A673 (cell line): ENCODE results near the gene COLEC12. TPM values are rescaled to one million over a fixed set of nuclear protein-coding genes. Genes with fewer than 3 reads are reported as not detected.

ENCODE experiments used
- BruUV-seq: library from RNA; stranded (reverse); fragments of 400-500 nt; replicated peaks from 2 replicates; lab custom pipeline; 2021; lab: Mats Ljungman, UMichigan
- CTCF ChIA-PET: fragments of 300-600 bp; sonication (Branson Sonifier 250); formaldehyde crosslinking; loops from one replicate; lab custom pipeline; 2022; ENCODE audit warnings: antibody characterized with exemption; lab: Charles Lee
- POLR2A ChIA-PET: fragments of 300-600 bp; sonication (Branson Sonifier 250); formaldehyde crosslinking; loops from one replicate; lab custom pipeline; 2022; ENCODE audit warnings: antibody characterized with exemption; ENCODE audit not compliant: low non-redundant PET; lab: Charles Lee
- DNase-seq: peaks from one replicate; pipeline ENCODE4 v3.0.0-alpha.2; 2015; ENCODE audit warnings: low spot score
- H3K27ac ChIP-seq: fragments of 200-600 bp; sonication (generic); 2 replicates; pipeline ENCODE4 v1.5.1; 2016; ENCODE audit warnings: mixed run types, low read depth, mild to moderate bottlenecking, mixed read lengths, antibody characterized with exemption, low read length; ENCODE audit not compliant: poor library complexity, severe bottlenecking
- H3K27me3 ChIP-seq: fragments of 200-600 bp; sonication (generic); replicated peaks from 2 replicates; pipeline ENCODE4 v1.6.1; 2017; ENCODE audit warnings: mixed run types, low read depth, mild to moderate bottlenecking, mixed read lengths, antibody characterized with exemption, low read length; ENCODE audit not compliant: insufficient read depth, poor library complexity
- H3K36me3 ChIP-seq: fragments of 200-600 bp; sonication (generic); 2 replicates; pipeline ENCODE4 v1.6.1; 2016; ENCODE audit warnings: mixed run types, mild to moderate bottlenecking, mixed read lengths, antibody characterized with exemption, low read length; ENCODE audit not compliant: insufficient read depth, poor library complexity, severe bottlenecking
- H3K4me1 ChIP-seq: fragments of 200-600 bp; sonication (generic); 2 replicates; pipeline ENCODE4 v1.6.1; 2017; ENCODE audit warnings: mixed run types, mild to moderate bottlenecking, mixed read lengths, antibody characterized with exemption, low read length; ENCODE audit not compliant: insufficient read depth, poor library complexity, severe bottlenecking
- H3K4me3 ChIP-seq: fragments of 200-600 bp; sonication (generic); 2 replicates; pipeline ENCODE4 v1.5.1; 2016; ENCODE audit warnings: low read depth, mixed run types, mild to moderate bottlenecking, mixed read lengths, low read length; ENCODE audit not compliant: poor library complexity, severe bottlenecking
- H3K9me3 ChIP-seq: fragments of 200-600 bp; sonication (generic); 2 replicates; pipeline ENCODE4 v1.6.1; 2016; ENCODE audit warnings: mixed run types, low read depth, mild to moderate bottlenecking, mixed read lengths, antibody characterized with exemption, low read length; ENCODE audit not compliant: poor library complexity, severe bottlenecking
- EZH2 ChIP-seq: fragments of 200-600 bp; sonication (generic); IDR thresholded peaks from 2 replicates; pipeline ENCODE4 v1.6.1; 2017; ENCODE audit warnings: borderline replicate concordance, low read depth, mild to moderate bottlenecking, mixed read lengths, antibody characterized with exemption, low read length; ENCODE audit not compliant: poor library complexity, severe bottlenecking
- intact Hi-C: fragments of 100-400 bp; cut with micrococcal nuclease; formaldehyde crosslinking; loops from one replicate; pipeline ENCODE4 v1.10.0; 2022; ENCODE audit not compliant: unreplicated experiment
- total RNA-seq: library from RNA; stranded (reverse); gene quantifications from 2 replicates; pipeline ENCODE4 v1.2.3, GENCODE V29; 2021
- TF ChIP-seq, protein P1 (sequence below): fragments of 300-800, 200-600 bp; sonication (generic); conservative IDR thresholded peaks from 2 replicates; pipeline ENCODE4 v1.5.1; 2017; ENCODE audit warnings: low read depth, mild to moderate bottlenecking, antibody characterized with exemption, low read length, moderate library complexity, mixed read lengths

Gene COLEC12
- total RNA-seq, 1 experiment from 2014 or later = 0.86 TPM

DNA sequence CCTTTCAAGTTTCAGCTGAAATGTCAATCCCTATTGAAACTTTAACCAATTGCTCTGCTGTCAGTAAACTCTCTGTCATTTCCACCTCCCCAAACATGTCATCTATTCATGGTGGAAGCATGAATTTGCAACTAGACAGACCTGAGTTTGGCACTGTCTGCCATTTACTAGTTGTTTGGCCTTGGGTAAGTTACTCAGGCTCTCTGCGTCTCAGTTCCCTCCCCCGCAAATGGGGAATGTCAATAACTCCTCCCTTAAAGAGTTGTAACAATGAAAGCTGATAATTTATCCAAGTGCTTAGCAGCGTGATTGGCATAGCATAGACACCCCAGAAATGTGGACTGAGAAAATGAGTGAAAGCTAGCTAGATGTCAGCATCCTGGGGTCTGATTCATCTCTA is 159.4 kb downstream of the COLEC12 start:
- ChIA-PET CTCF (no interaction called here), POLR2A (no interaction called here)
- TF ChIP-seq, protein P1, sequence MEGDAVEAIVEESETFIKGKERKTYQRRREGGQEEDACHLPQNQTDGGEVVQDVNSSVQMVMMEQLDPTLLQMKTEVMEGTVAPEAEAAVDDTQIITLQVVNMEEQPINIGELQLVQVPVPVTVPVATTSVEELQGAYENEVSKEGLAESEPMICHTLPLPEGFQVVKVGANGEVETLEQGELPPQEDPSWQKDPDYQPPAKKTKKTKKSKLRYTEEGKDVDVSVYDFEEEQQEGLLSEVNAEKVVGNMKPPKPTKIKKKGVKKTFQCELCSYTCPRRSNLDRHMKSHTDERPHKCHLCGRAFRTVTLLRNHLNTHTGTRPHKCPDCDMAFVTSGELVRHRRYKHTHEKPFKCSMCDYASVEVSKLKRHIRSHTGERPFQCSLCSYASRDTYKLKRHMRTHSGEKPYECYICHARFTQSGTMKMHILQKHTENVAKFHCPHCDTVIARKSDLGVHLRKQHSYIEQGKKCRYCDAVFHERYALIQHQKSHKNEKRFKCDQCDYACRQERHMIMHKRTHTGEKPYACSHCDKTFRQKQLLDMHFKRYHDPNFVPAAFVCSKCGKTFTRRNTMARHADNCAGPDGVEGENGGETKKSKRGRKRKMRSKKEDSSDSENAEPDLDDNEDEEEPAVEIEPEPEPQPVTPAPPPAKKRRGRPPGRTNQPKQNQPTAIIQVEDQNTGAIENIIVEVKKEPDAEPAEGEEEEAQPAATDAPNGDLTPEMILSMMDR = no peak
- TF ChIP-seq EZH2 = no peak
- Histone ChIP-seq H3K4me1 (no peaks in the 10 kb centered on the region), H3K27me3 (no peaks in the 10 kb centered on the region), H3K36me3 (no peaks in the 10 kb centered on the region), H3K9me3 (no peaks in the 10 kb centered on the region), H3K27ac (no peak overlapping the region), H3K4me3 (no peak overlapping the region)
- intact Hi-C loops = no loop called here
- BruUV-seq = no TSS peak
- no peak for DNase-seq

DNA sequence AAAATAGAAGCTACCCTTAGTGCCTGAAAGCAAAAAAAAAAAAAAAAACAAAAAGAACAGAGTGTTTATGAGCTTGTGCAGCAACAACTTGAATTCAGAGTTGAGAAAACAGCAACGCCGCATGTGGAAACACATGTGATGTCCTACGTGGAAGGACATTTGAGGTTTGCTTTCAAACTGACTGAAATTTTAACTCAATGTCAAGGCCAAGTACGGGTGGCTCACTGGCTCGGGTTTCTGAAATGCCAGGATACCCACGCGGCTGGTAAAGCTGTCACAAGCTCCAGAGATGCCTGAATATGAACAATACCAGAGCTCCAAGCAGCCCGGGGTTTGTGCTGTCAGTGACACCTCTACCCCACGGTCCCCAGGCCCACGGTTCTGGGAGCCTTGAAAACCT is 160.5 kb downstream of the COLEC12 start:
- TF ChIP-seq EZH2 = no peak
- TF ChIP-seq, protein P1 = no peak
- intact Hi-C loops = no loop called here
- Histone ChIP-seq H3K27ac (no peak overlapping the region), H3K27me3 (no peaks in the 10 kb centered on the region), H3K36me3 (no peaks in the 10 kb centered on the region), H3K4me1 (no peaks in the 10 kb centered on the region), H3K4me3 (no peak overlapping the region), H3K9me3 (no peaks in the 10 kb centered on the region)
- CTCF ChIA-PET = interaction anchor here (0.5 kb wide), 1 partner anchor 167 kb away, joined by 3 read pairs; no protein-coding TSS in a partner anchor
- DNase-seq = no peak
- POLR2A ChIA-PET = no interaction called here
- BruUV-seq = no TSS peak

DNA sequence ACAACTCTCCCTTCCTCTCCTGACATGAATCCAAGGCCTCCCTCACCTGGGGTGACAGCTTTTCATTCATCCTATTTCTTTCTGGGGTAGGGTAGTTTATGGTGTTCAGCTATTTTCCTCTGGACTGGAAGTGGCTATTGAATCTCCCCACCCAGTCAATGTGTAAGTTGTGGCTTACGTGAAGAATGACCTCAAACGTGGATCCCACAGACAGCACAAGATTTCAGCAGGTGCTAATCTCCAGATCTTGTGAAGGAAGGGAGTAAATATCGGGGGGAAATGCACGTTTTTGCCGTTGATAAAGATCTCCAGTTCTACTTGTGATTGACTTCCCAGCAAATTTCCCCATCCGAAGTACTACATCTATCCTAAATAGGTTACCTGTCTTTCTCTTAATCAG is 161.3 kb downstream of the COLEC12 start:
- Histone ChIP-seq H3K27ac (no peak overlapping the region), H3K4me3 (no peak overlapping the region), H3K36me3 (no peaks in the 10 kb centered on the region), H3K9me3 (no peaks in the 10 kb centered on the region), H3K27me3 (no peaks in the 10 kb centered on the region), H3K4me1 (no peaks in the 10 kb centered on the region)
- BruUV-seq = no TSS peak
- POLR2A ChIA-PET = no interaction called here
- DNase-seq = no peak
- intact Hi-C loops = no loop called here
- CTCF ChIA-PET = no interaction called here
- no peak for TF ChIP-seq EZH2
- TF ChIP-seq, protein P1 = no peak
